ENCODE measurements around the gene CCR3.

DNA sequence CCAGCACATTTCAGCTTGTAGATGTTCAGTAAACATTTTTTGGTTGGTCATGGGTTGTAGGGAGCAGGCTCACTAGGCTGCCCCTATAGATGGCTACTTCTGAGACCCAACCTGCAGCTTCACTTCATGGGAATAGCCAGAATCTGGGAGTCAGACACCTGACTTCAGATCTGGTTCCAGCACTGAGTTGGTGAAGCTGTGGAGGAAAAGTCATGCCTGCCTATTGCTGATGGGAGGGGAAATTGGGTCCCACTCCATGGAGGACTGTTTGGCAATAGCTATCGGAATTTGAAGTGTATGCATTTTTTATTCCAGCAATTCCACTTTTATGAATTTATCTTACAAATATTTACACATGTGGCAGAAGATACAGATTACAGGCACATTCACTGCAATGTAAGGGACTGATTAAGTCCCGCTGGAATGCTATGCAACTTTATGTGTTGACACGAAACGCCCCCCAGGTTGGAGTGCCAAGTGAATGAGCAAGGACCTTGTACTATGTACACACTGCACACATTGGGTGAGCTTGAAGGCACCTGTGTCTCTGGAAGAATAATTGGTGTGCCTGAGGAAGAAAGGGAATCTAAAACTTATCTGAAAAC is 26.3 kb upstream of the CCR3 start:
- TF ChIP-seq TAF1 (IDR thresholded peaks at IDR 0.05; ENCODE audit: low read depth) (no peak), CREB1 (IDR thresholded peaks at IDR 0.05; ENCODE audit: low read depth) (no peak), EGR1 (IDR thresholded peaks at IDR 0.05) (no peak), EP300 (IDR thresholded peaks at IDR 0.05; ENCODE audit: borderline replicate concordance) (no peak), RAD21 (IDR thresholded peaks at IDR 0.05; ENCODE audit: low read depth) (no peak), ZBTB7A (IDR thresholded peaks at IDR 0.05; ENCODE audit: low read depth) (no peak), YY1 (IDR thresholded peaks at IDR 0.05; ENCODE audit: low read depth) (no peak), FOXM1 (IDR thresholded peaks at IDR 0.05; ENCODE audit: borderline replicate concordance, low read depth) (no peak), TEAD4 (IDR thresholded peaks at IDR 0.05) (no peak), CEBPB (IDR thresholded peaks at IDR 0.05) (no peak)
- TF ChIP-seq, protein P1, sequence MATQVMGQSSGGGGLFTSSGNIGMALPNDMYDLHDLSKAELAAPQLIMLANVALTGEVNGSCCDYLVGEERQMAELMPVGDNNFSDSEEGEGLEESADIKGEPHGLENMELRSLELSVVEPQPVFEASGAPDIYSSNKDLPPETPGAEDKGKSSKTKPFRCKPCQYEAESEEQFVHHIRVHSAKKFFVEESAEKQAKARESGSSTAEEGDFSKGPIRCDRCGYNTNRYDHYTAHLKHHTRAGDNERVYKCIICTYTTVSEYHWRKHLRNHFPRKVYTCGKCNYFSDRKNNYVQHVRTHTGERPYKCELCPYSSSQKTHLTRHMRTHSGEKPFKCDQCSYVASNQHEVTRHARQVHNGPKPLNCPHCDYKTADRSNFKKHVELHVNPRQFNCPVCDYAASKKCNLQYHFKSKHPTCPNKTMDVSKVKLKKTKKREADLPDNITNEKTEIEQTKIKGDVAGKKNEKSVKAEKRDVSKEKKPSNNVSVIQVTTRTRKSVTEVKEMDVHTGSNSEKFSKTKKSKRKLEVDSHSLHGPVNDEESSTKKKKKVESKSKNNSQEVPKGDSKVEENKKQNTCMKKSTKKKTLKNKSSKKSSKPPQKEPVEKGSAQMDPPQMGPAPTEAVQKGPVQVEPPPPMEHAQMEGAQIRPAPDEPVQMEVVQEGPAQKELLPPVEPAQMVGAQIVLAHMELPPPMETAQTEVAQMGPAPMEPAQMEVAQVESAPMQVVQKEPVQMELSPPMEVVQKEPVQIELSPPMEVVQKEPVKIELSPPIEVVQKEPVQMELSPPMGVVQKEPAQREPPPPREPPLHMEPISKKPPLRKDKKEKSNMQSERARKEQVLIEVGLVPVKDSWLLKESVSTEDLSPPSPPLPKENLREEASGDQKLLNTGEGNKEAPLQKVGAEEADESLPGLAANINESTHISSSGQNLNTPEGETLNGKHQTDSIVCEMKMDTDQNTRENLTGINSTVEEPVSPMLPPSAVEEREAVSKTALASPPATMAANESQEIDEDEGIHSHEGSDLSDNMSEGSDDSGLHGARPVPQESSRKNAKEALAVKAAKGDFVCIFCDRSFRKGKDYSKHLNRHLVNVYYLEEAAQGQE (IDR thresholded peaks at IDR 0.05; ENCODE audit: low read depth) = no peak
- TF ChIP-seq, protein P2, sequence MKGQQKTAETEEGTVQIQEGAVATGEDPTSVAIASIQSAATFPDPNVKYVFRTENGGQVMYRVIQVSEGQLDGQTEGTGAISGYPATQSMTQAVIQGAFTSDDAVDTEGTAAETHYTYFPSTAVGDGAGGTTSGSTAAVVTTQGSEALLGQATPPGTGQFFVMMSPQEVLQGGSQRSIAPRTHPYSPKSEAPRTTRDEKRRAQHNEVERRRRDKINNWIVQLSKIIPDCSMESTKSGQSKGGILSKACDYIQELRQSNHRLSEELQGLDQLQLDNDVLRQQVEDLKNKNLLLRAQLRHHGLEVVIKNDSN (IDR thresholded peaks at IDR 0.05) = no peak
- TF ChIP-seq, protein P3, sequence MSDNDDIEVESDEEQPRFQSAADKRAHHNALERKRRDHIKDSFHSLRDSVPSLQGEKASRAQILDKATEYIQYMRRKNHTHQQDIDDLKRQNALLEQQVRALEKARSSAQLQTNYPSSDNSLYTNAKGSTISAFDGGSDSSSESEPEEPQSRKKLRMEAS (IDR thresholded peaks at IDR 0.05) = no peak

Data from Ishikawa (cell line).